GM18526 (cell line): ENCODE measurements around the gene FAM163B.

Experiments used
- POLR2A ChIP-seq: IDR thresholded peaks from 3 replicates; pipeline ENCODE4 v1.6.1; 2011; ENCODE audit not compliant: insufficient read length; ENCODE audit errors: extremely low read depth

FAM163B gene

GRCh38 chr9:133632806-133633680 is 23.9 kb upstream of the FAM163B start:
- no peak for TF ChIP-seq POLR2A

- TF ChIP-seq POLR2A, result no peak
These were observed 21.9 kb upstream of the FAM163B start for GRCh38 chr9:133631111-133631510.

- no peak for TF ChIP-seq POLR2A
These were observed 20.3 kb upstream of the FAM163B start for GRCh38 chr9:133629221-133630110.

GRCh38 chr9:133628766-133629165 is 19.6 kb upstream of the FAM163B start:
- no peak for TF ChIP-seq POLR2A

- TF ChIP-seq POLR2A, result no peak
These were observed 18.2 kb upstream of the FAM163B start for GRCh38 chr9:133627341-133627740.

- no peak for TF ChIP-seq POLR2A
These were observed 13.4 kb upstream of the FAM163B start for GRCh38 chr9:133622555-133622954.

- TF ChIP-seq POLR2A, result no peak
These were observed 12.6 kb upstream of the FAM163B start for GRCh38 chr9:133621725-133622267.

GRCh38 chr9:133619791-133620190 is 10.6 kb upstream of the FAM163B start:
- TF ChIP-seq POLR2A, result no peak

GRCh38 chr9:133618726-133619125 is 9.5 kb upstream of the FAM163B start:
- TF ChIP-seq POLR2A, result no peak

GRCh38 chr9:133616643-133617405 is 7.6 kb upstream of the FAM163B start:
- no peak for TF ChIP-seq POLR2A

GRCh38 chr9:133615606-133616188 is 6.5 kb upstream of the FAM163B start:
- no peak for TF ChIP-seq POLR2A

GRCh38 chr9:133615186-133615585 is 6.0 kb upstream of the FAM163B start:
- no peak for TF ChIP-seq POLR2A

GRCh38 chr9:133614678-133615077 is 5.5 kb upstream of the FAM163B start:
- no peak for TF ChIP-seq POLR2A

- no peak for TF ChIP-seq POLR2A
These were observed 4.9 kb upstream of the FAM163B start for GRCh38 chr9:133614056-133614455.

- TF ChIP-seq POLR2A, result no peak
These were observed 4.2 kb upstream of the FAM163B start for GRCh38 chr9:133613432-133613831.
